Measurements from ENCODE around the gene AOC2.

DNA sequence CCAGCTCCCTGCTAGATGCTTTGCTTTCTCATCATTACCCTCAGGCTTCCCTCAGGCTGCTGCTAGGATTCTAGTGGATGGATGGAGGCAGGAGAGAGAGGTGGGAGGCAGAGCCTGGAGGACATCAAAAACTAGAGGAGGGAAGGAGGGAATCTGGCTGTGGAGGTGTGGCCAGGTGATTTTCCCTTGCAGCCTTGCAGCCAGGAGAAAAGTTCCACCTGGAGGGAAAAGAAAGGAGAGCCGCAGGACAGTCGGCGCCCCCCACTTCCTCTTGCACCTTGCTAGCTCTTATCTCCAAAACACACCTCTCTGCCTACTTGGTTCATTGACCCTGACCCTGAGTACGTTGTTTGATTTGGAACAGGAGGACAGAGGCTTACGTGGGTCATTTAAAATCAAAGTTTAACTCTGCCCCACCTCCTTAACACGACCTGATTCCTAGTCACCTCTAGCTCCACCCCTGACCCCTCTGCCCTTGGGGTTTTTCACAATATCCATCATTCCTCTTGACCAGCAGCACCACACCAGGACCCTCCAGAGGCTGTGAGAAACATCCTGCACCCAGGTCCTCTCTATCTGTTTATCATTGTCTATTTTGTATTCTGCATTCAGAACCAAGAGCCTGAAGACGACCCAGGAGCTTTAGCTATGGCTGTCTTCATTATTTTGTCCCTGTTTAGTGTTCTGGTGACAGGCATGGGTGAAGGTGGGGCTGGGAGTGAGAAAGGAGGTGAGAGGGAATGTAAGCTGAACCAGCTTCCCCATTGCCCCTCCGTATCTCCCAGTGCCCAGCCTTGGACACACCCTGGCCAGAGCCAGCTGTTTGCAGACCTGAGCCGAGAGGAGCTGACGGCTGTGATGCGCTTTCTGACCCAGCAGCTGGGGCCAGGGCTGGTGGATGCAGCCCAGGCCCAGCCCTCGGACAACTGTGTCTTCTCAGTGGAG, 22.5 kb downstream of the AOC2 start:
- TF ChIP-seq POLR2A (IDR thresholded peaks at IDR 0.05; ENCODE audit: low read depth, low read length) (no peak), POLR2AphosphoS5 (IDR thresholded peaks at IDR 0.05; ENCODE audit: low read depth, low read length) (no peak)
